AG04449 (cell line): ENCODE measurements around the gene BFAR.
"Not testable (repeated sequence)": the region's sequence is repeated elsewhere in the genome, so short reads cannot be mapped to it uniquely, and the experiment has no call there.

Experiments used
- CTCF ChIA-PET: fragments of 350-600 bp; formaldehyde crosslinking; extraction: SDS; loops from one replicate; lab custom pipeline; 2021; ENCODE audit warnings: antibody characterized with exemption; lab: Yijun Ruan, JAX
- POLR2A ChIA-PET: fragments of 400-600, 350-600 bp; formaldehyde crosslinking; extraction: SDS; loops from one replicate; lab custom pipeline; 2020; ENCODE audit warnings: antibody characterized with exemption, inconsistent platforms; lab: Yijun Ruan, JAX
- DNase-seq: peaks from one replicate; pipeline ENCODE4 v3.0.0-alpha.2; 2010; ENCODE audit warnings: low read depth, low spot score
- H3K4me3 ChIP-seq: 2 replicates; pipeline ENCODE4 v1.5.1; 2011; ENCODE audit warnings: low read depth, mild to moderate bottlenecking, control low read depth, low read length
- TF ChIP-seq, protein P1 (sequence below): IDR thresholded peaks from one replicate; pipeline ENCODE4 v1.5.1; 2011; ENCODE audit warnings: mild to moderate bottlenecking, moderate library complexity, low read length, control low read depth, inconsistent platforms; ENCODE audit not compliant: insufficient read depth; ENCODE audit errors: missing control alignments

BFAR gene

DNA sequence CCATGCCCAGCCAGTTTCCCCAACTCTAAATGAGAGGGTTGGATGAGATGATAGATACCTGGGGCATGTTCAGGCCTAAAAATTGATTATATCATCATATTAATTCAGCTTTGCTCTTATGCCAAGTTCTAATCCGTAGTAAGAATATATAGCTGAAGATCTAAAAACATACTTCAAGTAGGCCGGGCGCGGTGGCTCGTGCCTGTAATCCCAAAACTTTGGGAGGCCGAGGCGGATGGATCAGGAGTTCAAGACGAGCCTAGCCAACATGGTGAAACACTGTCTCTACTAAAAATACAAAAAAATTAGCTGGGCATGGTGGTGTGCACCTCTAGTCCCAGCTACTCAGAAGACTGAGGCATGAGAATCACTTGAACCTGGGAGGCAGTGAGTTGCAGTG lies 49.4 kb downstream of the BFAR start:
- DNase-seq = no peak
- H3K4me3 ChIP-seq = no peak overlapping the region
- TF ChIP-seq, protein P1, sequence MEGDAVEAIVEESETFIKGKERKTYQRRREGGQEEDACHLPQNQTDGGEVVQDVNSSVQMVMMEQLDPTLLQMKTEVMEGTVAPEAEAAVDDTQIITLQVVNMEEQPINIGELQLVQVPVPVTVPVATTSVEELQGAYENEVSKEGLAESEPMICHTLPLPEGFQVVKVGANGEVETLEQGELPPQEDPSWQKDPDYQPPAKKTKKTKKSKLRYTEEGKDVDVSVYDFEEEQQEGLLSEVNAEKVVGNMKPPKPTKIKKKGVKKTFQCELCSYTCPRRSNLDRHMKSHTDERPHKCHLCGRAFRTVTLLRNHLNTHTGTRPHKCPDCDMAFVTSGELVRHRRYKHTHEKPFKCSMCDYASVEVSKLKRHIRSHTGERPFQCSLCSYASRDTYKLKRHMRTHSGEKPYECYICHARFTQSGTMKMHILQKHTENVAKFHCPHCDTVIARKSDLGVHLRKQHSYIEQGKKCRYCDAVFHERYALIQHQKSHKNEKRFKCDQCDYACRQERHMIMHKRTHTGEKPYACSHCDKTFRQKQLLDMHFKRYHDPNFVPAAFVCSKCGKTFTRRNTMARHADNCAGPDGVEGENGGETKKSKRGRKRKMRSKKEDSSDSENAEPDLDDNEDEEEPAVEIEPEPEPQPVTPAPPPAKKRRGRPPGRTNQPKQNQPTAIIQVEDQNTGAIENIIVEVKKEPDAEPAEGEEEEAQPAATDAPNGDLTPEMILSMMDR = no peak
- POLR2A ChIA-PET = no interaction called here
- CTCF ChIA-PET = no interaction called here

DNA sequence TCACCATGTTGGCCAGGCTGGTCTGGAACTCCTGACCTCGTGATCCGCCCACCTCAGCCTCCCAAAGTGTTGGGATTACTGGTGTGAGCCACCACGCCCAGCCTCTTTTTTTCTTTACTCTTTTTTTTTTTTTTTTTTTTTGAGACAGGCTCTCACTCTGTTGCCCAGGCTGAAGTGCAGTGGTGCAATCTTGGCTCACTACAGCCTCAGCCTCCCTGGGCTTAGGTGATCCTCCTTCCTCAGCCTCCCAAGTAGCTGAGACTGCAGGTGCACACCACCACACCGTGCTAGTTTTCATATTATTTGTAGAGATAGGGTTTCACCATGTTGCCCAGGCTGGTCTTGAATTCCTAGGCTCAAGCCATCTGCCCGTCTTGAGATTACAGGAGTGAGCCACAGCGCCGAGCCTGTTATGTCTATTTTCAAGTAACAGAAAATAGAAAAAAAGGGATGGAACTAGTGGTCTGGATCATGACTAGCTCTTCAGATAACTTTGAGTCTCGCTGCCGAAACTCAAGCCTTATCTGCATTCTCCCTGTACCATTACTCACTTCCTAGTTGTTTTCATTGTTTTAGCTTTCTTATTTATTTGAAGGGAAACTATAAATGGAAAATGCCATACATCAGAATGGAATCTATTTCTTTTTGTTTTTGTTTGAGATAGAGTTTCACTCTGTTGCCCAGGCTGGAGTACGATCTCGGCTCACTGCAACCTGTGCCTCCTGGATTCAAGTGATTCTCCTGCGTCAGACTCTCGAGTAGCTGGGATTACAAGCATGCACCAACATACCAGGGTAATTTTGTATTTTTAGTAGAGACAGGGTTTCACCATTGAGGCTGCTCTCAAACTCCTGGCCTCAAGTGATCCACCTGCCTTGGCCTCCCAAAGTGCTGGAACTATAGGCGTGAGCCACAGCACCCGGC lies 53.4 kb downstream of the BFAR start:
- POLR2A ChIA-PET, H3K4me3 ChIP-seq, DNase-seq, CTCF ChIA-PET: not testable (repeated sequence)

DNA sequence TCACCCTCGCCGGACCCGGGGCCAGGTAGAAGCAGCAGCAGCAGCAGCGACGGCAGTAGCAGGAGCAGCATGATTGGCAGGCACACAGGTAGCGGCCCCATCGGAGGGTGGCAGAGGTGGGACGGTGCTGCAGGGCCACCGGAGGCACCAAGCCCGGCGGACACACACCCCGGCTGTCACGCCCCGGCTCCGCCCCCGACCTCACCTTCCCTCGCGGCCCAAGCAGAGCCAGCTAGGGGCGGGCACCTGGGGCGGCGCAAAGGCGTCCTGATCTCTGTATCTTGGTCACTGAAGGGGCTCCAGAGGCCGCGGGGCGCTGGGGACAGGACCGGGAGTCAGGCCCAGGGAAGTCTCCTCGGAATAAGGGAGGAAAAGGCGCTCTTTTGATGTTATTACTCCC lies 61.4 kb downstream of the BFAR start, which contains the start of gene PLA2G10:
Gene PLA2G10, minus strand, starts transcription at position 180 of the 400 bp plus-strand sequence. Its CDS starts 79 bp downstream, at position 101.
- DNase-seq, H3K4me3 ChIP-seq, CTCF ChIA-PET, POLR2A ChIA-PET: not testable (repeated sequence)

DNA sequence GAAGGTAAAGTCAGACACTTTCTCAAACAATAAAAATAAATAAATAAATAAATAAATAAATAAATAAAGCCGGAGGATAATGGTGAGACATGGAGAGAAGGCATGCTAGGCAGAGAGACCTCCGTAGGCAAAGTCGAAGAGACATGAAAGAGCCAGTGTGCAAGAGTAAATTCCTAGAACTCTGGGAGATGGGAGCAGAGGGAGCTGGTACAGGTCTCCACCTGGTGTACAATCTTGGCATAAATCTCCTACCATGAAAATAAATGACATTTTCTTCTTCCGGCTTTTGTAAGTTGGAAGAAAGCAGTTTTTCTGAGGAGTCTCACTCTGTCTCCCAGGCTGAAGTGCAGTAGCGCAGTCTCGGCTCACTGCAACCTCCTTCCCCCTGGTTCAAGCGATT lies 69.1 kb downstream of the BFAR start:
- H3K4me3 ChIP-seq, POLR2A ChIA-PET, DNase-seq, CTCF ChIA-PET: not testable (repeated sequence)

DNA sequence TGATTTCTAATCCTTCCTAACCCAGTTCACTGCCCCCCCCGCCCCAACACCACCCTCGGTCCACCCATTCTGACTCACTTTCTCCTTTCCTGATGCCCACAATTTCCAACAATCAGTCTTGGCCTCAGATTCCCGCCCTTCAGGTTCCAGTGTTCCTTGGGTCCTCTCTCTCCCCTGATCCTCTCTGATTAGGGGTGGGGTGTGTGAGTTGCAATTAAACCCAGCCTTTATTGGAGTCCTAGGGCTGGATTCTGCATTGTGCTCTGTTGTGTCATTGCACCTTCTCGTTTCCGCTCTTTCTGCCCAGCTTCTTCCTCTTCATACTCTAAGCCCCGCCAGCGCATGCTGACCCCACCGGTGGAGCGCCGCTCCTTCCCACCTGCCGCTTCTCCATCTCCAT lies 69.9 kb downstream of the BFAR start:
- POLR2A ChIA-PET, CTCF ChIA-PET, DNase-seq, H3K4me3 ChIP-seq: not testable (repeated sequence)

DNA sequence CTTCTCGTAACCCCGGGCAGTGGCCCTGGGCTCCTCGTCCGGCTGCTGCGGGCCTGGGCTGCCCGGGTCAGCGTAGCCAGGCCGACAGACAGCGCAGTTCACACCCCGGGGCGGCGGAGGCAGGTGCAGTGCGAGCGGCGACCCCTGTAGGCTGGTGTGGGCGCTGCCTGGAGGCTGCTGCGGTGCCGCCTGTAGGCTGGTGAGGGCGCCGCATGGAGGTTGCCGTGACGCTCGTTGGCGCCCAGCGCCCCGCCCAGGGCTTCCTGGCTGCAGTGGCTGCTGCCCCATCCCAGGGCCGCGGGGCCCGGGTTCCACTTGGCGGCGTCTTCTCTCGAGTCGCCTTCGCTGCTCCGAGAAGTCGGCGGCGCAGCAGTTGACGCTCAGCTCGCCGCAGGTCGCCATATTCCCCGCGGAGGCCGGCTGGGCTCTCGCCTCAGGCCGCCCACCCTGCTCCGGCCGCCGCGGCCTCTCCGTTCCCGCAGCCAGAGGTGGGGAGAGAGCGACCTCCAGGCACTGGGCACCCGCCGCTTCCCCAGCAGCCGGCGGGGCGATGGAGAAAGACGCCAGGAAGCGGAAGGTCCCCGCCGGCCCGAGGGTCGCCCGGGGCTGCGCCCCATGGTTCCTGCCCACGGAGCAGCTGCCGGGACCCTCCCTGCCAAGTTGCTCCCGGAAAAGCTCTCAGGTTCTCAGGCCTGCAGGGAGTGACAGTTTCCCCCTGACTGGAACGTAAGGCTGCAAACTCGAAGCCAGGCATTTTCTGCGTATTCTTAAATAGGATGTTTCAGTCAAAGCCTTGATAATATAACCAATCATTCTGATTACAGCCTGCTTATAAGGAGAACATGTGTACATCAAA lies 70.6 kb downstream of the BFAR start, which contains the start of gene NPIPA3:
Gene NPIPA3, plus strand, starts transcription at position 256 of the 856 bp plus-strand sequence. CDS start 5,533 bp downstream, outside the sequence.
- H3K4me3 ChIP-seq, DNase-seq, POLR2A ChIA-PET, CTCF ChIA-PET: not testable (repeated sequence)
